C4-2B (cell line): ENCODE results near the gene IQCE.

Experiments
- H3K27ac ChIP-seq: fragments of 450-650 bp; 2 replicates; pipeline ENCODE4 v1.5.1; 2017
- ZFX ChIP-seq: fragments of 450-650 bp; IDR thresholded peaks from 2 replicates; pipeline ENCODE4 v1.6.1; 2017
- TF ChIP-seq, protein P1 (sequence below): fragments of 450-650 bp; conservative IDR thresholded peaks from 2 replicates; pipeline ENCODE4 v1.5.1; 2017; ENCODE audit warnings: mild to moderate bottlenecking

Gene IQCE

DNA sequence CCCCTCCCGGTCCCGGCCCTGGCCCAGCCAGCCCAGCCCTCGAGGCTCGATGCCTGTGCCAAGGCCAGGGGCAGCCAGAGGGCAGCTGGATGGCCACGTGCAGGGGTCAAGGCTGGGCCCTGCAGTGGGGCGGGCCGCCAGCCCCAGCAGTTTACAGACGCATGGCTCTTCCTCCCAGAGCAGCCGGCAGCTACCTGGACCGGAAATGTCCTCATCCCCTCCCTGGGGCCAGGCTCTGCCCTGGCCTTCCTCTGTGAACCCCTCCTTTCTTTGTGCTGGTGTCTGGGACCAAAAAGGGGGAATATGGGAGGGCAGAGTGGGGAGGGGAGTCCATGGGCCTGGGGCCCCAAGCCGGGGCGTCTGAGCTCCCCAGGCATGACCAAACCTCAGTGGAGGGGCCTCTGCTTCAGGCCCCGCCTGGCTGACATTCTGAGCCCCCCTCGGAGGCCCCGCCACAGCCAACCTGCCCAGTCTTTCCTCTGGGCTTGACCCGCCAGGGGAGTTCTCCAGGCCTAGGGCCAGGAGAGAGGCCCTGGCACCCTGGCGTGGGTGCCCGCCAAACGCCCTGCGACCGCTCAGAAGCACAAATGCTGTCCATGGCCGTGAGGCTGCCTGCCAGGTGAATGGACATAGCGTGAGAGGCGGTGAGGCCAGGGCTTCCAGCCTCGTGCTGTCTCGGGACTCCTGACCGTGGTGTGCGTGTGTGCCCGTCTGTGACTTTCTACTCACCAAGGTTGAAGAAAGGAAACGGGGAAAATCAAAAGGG, 104.5 kb downstream of the IQCE start:
- H3K27ac ChIP-seq, result no peak overlapping the region
- TF ChIP-seq, protein P1, sequence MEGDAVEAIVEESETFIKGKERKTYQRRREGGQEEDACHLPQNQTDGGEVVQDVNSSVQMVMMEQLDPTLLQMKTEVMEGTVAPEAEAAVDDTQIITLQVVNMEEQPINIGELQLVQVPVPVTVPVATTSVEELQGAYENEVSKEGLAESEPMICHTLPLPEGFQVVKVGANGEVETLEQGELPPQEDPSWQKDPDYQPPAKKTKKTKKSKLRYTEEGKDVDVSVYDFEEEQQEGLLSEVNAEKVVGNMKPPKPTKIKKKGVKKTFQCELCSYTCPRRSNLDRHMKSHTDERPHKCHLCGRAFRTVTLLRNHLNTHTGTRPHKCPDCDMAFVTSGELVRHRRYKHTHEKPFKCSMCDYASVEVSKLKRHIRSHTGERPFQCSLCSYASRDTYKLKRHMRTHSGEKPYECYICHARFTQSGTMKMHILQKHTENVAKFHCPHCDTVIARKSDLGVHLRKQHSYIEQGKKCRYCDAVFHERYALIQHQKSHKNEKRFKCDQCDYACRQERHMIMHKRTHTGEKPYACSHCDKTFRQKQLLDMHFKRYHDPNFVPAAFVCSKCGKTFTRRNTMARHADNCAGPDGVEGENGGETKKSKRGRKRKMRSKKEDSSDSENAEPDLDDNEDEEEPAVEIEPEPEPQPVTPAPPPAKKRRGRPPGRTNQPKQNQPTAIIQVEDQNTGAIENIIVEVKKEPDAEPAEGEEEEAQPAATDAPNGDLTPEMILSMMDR, result no peak
- TF ChIP-seq ZFX, result no peak

DNA sequence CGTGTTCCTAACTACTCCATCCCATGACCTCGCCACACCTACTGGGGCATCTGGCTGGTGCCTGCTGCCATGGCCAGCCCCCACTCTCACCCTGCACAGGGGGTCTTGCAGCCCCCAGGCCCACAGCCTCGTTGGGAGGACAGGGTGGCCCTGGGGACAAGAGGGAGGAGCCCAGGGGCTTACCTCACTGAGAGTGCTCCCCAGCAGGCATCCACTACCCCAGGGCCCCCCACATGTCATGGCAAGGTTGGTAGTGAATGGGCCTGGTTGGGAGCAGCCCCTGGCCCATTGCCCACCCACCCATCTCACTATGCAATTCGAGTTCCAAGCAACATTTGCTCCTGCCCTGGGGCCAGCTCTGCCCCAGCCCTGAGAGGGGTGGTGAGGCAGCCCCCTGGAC, 105.2 kb downstream of the IQCE start:
- H3K27ac ChIP-seq, result no peak overlapping the region
- TF ChIP-seq, protein P1, result no peak
- TF ChIP-seq ZFX, result no peak
